Measurements from ENCODE around the gene TRDN.
"Not testable (repeated sequence)": the region's sequence is repeated elsewhere in the genome, so short reads cannot be mapped to it uniquely, and the experiment has no call there.

Gene TRDN

GRCh38 chr6:123564361-123564760, 72.4 kb downstream of the TRDN start:
- in situ Hi-C loops (cut with HindIII; ENCODE audit: low sequenced_read_pairs): no loop called here

- in situ Hi-C loops (cut with HindIII; ENCODE audit: low sequenced_read_pairs): no loop called here
Measured at GRCh38 chr6:123562677-123563076, 74.1 kb downstream of the TRDN start.

- in situ Hi-C loops (cut with HindIII; ENCODE audit: low sequenced_read_pairs): no loop called here
Measured at GRCh38 chr6:123562264-123562663, 74.5 kb downstream of the TRDN start.

GRCh38 chr6:123559816-123560215, 76.9 kb downstream of the TRDN start:
- in situ Hi-C loops (cut with HindIII; ENCODE audit: low sequenced_read_pairs): not testable (repeated sequence)

- in situ Hi-C loops (cut with HindIII; ENCODE audit: low sequenced_read_pairs): not testable (repeated sequence)
Measured at GRCh38 chr6:123557474-123557873, 79.3 kb downstream of the TRDN start.

GRCh38 chr6:123551939-123552707, 84.6 kb downstream of the TRDN start:
- in situ Hi-C loops (cut with HindIII; ENCODE audit: low sequenced_read_pairs): no loop called here

GRCh38 chr6:123550052-123550617, 86.6 kb downstream of the TRDN start:
- in situ Hi-C loops (cut with HindIII; ENCODE audit: low sequenced_read_pairs): no loop called here

- in situ Hi-C loops (cut with HindIII; ENCODE audit: low sequenced_read_pairs): no loop called here
Measured at GRCh38 chr6:123549476-123549875, 87.3 kb downstream of the TRDN start.

GRCh38 chr6:123547216-123547978, 89.4 kb downstream of the TRDN start:
- in situ Hi-C loops (cut with HindIII; ENCODE audit: low sequenced_read_pairs): no loop called here

GRCh38 chr6:123546537-123546936, 90.2 kb downstream of the TRDN start:
- in situ Hi-C loops (cut with HindIII; ENCODE audit: low sequenced_read_pairs): no loop called here

GRCh38 chr6:123541462-123541861, 95.3 kb downstream of the TRDN start:
- in situ Hi-C loops (cut with HindIII; ENCODE audit: low sequenced_read_pairs): no loop called here

- in situ Hi-C loops (cut with HindIII; ENCODE audit: low sequenced_read_pairs): no loop called here
Measured at GRCh38 chr6:123533862-123534648, 102.7 kb downstream of the TRDN start.

- in situ Hi-C loops (cut with HindIII; ENCODE audit: low sequenced_read_pairs): no loop called here
Measured at GRCh38 chr6:123529843-123530242, 106.9 kb downstream of the TRDN start.

GRCh38 chr6:123529058-123529457, 107.7 kb downstream of the TRDN start:
- in situ Hi-C loops (cut with HindIII; ENCODE audit: low sequenced_read_pairs): no loop called here

GRCh38 chr6:123527406-123527805, 109.3 kb downstream of the TRDN start:
- in situ Hi-C loops (cut with HindIII; ENCODE audit: low sequenced_read_pairs): no loop called here

- in situ Hi-C loops (cut with HindIII; ENCODE audit: low sequenced_read_pairs): no loop called here
Measured at GRCh38 chr6:123526128-123526527, 110.6 kb downstream of the TRDN start.

GRCh38 chr6:123524781-123525180, 112.0 kb downstream of the TRDN start:
- in situ Hi-C loops (cut with HindIII; ENCODE audit: low sequenced_read_pairs): no loop called here

GRCh38 chr6:123520217-123520616, 116.5 kb downstream of the TRDN start:
- in situ Hi-C loops (cut with HindIII; ENCODE audit: low sequenced_read_pairs): no loop called here

- in situ Hi-C loops (cut with HindIII; ENCODE audit: low sequenced_read_pairs): no loop called here
Measured at GRCh38 chr6:123519189-123519505, 117.6 kb downstream of the TRDN start.

- in situ Hi-C loops (cut with HindIII; ENCODE audit: low sequenced_read_pairs): no loop called here
Measured at GRCh38 chr6:123518441-123519188, 118.1 kb downstream of the TRDN start.

GRCh38 chr6:123515715-123516114, 121.0 kb downstream of the TRDN start:
- in situ Hi-C loops (cut with HindIII; ENCODE audit: low sequenced_read_pairs): no loop called here

Measured in endothelial cell of hepatic sinusoid (primary cell).